HEK293 (cell line): ENCODE results near the gene SPATA6L.
A peak's percentile ranks its signal among the peaks of the same experiment; 100 is the strongest.

Source experiments
- BCL11A ChIP-seq: fragments of 450-650 bp; formaldehyde crosslinking; IDR thresholded peaks from 2 replicates; pipeline ENCODE4 v1.5.1; 2016; ENCODE audit warnings: low read depth, missing biosample characterization, missing genetic modification characterization
- FEZF1 ChIP-seq: fragments of 450-650 bp; formaldehyde crosslinking; IDR thresholded peaks from 2 replicates; pipeline ENCODE4 v1.5.1; 2016; ENCODE audit warnings: missing biosample characterization, missing genetic modification characterization
- GLIS1 ChIP-seq: fragments of 450-650 bp; formaldehyde crosslinking; IDR thresholded peaks from 2 replicates; pipeline ENCODE4 v1.5.1; 2016; ENCODE audit warnings: missing biosample characterization, missing genetic modification characterization
- HOXC10 ChIP-seq: sonication (generic); formaldehyde crosslinking; IDR thresholded peaks from 2 replicates; pipeline ENCODE4 v1.8.1; 2023; ENCODE audit warnings: mild to moderate bottlenecking, missing genetic modification reagents
- KLF16 ChIP-seq: fragments of 450-650 bp; formaldehyde crosslinking; IDR thresholded peaks from 2 replicates; pipeline ENCODE4 v1.5.1; 2017; ENCODE audit warnings: missing biosample characterization, missing genetic modification characterization
- MYNN ChIP-seq: fragments of 450-650 bp; formaldehyde crosslinking; IDR thresholded peaks from 2 replicates; pipeline ENCODE4 v1.5.1; 2016; ENCODE audit warnings: missing biosample characterization, missing genetic modification characterization, borderline replicate concordance
- PRDM1 ChIP-seq: fragments of 450-650 bp; formaldehyde crosslinking; IDR thresholded peaks from 2 replicates; pipeline ENCODE4; 2016; ENCODE audit warnings: missing biosample characterization, missing genetic modification characterization
- SALL2 ChIP-seq: fragments of 450-650 bp; formaldehyde crosslinking; IDR thresholded peaks from 2 replicates; pipeline ENCODE4 v1.5.0; 2017; ENCODE audit warnings: missing biosample characterization, mild to moderate bottlenecking, missing genetic modification characterization, borderline replicate concordance
- SP3 ChIP-seq: fragments of 450-650 bp; formaldehyde crosslinking; IDR thresholded peaks from 2 replicates; pipeline ENCODE4 v1.5.1; 2016; ENCODE audit warnings: missing biosample characterization, missing genetic modification characterization
- TRIM28 ChIP-seq: IDR thresholded peaks from 2 replicates; pipeline ENCODE4 v1.6.1; 2011; ENCODE audit warnings: low read length, control low read depth, borderline replicate concordance
- ZBTB21 ChIP-seq: fragments of 450-650 bp; formaldehyde crosslinking; IDR thresholded peaks from 2 replicates; pipeline ENCODE4 v1.5.1; 2017; ENCODE audit warnings: missing biosample characterization, missing genetic modification characterization
- ZBTB48 ChIP-seq: fragments of 450-650 bp; formaldehyde crosslinking; IDR thresholded peaks from 2 replicates; pipeline ENCODE4 v1.5.1; 2016; ENCODE audit warnings: missing biosample characterization, missing genetic modification characterization
- ZNF169 ChIP-seq: fragments of 450-650 bp; formaldehyde crosslinking; IDR thresholded peaks from 2 replicates; pipeline ENCODE4 v1.5.1; 2016; ENCODE audit warnings: missing biosample characterization, missing genetic modification characterization
- ZNF214 ChIP-seq: fragments of 450-650 bp; formaldehyde crosslinking; IDR thresholded peaks from 2 replicates; pipeline ENCODE4 v1.5.1; 2017; ENCODE audit warnings: missing biosample characterization, mild to moderate bottlenecking, missing genetic modification characterization, borderline replicate concordance
- ZNF23 ChIP-seq: fragments of 450-650 bp; formaldehyde crosslinking; IDR thresholded peaks from 2 replicates; pipeline ENCODE4 v1.5.1; 2016; ENCODE audit warnings: missing biosample characterization, missing genetic modification characterization, borderline replicate concordance
- ZNF416 ChIP-seq: fragments of 450-650 bp; formaldehyde crosslinking; IDR thresholded peaks from 2 replicates; pipeline ENCODE4 v1.5.1; 2016; ENCODE audit warnings: missing biosample characterization, missing genetic modification characterization
- ZNF423 ChIP-seq: fragments of 450-650 bp; formaldehyde crosslinking; IDR thresholded peaks from 2 replicates; pipeline ENCODE4 v1.5.1; 2016; ENCODE audit warnings: missing biosample characterization, missing genetic modification characterization
- ZNF501 ChIP-seq: fragments of 450-650 bp; formaldehyde crosslinking; IDR thresholded peaks from 2 replicates; pipeline ENCODE4 v1.5.1; 2016; ENCODE audit warnings: missing biosample characterization, missing genetic modification characterization
- ZNF555 ChIP-seq: fragments of 450-650 bp; formaldehyde crosslinking; conservative IDR thresholded peaks from 2 replicates; pipeline ENCODE4 v1.5.1; 2017; ENCODE audit warnings: missing biosample characterization, mild to moderate bottlenecking, missing genetic modification characterization, inconsistent platforms
- ZNF560 ChIP-seq: fragments of 450-650 bp; formaldehyde crosslinking; IDR thresholded peaks from 2 replicates; pipeline ENCODE4 v1.5.1; 2017; ENCODE audit warnings: missing biosample characterization, missing genetic modification characterization, borderline replicate concordance
- ZNF626 ChIP-seq: fragments of 450-650 bp; sonication (Bioruptor Pico); formaldehyde crosslinking; IDR thresholded peaks from 2 replicates; pipeline ENCODE4 v1.5.1; 2018; ENCODE audit warnings: missing biosample characterization, missing genetic modification characterization, inconsistent platforms
- ZNF660 ChIP-seq: fragments of 450-650 bp; IDR thresholded peaks from 2 replicates; pipeline ENCODE4 v1.5.1; 2018; ENCODE audit warnings: missing biosample characterization, mild to moderate bottlenecking, missing genetic modification characterization
- ZNF664 ChIP-seq: fragments of 450-650 bp; formaldehyde crosslinking; IDR thresholded peaks from 2 replicates; pipeline ENCODE4 v1.5.1; 2016; ENCODE audit warnings: missing biosample characterization, missing genetic modification characterization
- ZNF670 ChIP-seq: fragments of 450-650 bp; formaldehyde crosslinking; IDR thresholded peaks from 2 replicates; pipeline ENCODE4 v1.5.1; 2016; ENCODE audit warnings: missing biosample characterization, missing genetic modification characterization, low read depth
- ZNF843 ChIP-seq: fragments of 450-650 bp; formaldehyde crosslinking; IDR thresholded peaks from 2 replicates; pipeline ENCODE4 v1.5.1; 2016; ENCODE audit warnings: missing biosample characterization, missing genetic modification characterization
- TF ChIP-seq, protein P1 (sequence below): fragments of 450-650 bp; formaldehyde crosslinking; IDR thresholded peaks from 2 replicates; pipeline ENCODE4 v1.5.1; 2016; ENCODE audit warnings: missing biosample characterization, missing genetic modification characterization
- TF ChIP-seq, protein P2 (sequence below): fragments of 450-650 bp; formaldehyde crosslinking; IDR thresholded peaks from 2 replicates; pipeline ENCODE4 v1.5.1; 2017; ENCODE audit warnings: missing biosample characterization, mild to moderate bottlenecking, missing genetic modification characterization, moderate library complexity
- TF ChIP-seq, protein P3 (sequence below): fragments of 450-650 bp; formaldehyde crosslinking; IDR thresholded peaks from 2 replicates; pipeline ENCODE4 v1.5.1; 2016; ENCODE audit warnings: missing biosample characterization, missing genetic modification characterization
- TF ChIP-seq, protein P4 (sequence below): fragments of 450-650 bp; formaldehyde crosslinking; IDR thresholded peaks from 2 replicates; pipeline ENCODE4 v1.5.1; 2017; ENCODE audit warnings: missing biosample characterization, missing genetic modification characterization
- TF ChIP-seq, protein P5 (sequence below): fragments of 450-650 bp; formaldehyde crosslinking; IDR thresholded peaks from 2 replicates; pipeline ENCODE4 v1.5.1; 2016; ENCODE audit warnings: missing biosample characterization, missing genetic modification characterization, low read depth

SPATA6L gene

DNA sequence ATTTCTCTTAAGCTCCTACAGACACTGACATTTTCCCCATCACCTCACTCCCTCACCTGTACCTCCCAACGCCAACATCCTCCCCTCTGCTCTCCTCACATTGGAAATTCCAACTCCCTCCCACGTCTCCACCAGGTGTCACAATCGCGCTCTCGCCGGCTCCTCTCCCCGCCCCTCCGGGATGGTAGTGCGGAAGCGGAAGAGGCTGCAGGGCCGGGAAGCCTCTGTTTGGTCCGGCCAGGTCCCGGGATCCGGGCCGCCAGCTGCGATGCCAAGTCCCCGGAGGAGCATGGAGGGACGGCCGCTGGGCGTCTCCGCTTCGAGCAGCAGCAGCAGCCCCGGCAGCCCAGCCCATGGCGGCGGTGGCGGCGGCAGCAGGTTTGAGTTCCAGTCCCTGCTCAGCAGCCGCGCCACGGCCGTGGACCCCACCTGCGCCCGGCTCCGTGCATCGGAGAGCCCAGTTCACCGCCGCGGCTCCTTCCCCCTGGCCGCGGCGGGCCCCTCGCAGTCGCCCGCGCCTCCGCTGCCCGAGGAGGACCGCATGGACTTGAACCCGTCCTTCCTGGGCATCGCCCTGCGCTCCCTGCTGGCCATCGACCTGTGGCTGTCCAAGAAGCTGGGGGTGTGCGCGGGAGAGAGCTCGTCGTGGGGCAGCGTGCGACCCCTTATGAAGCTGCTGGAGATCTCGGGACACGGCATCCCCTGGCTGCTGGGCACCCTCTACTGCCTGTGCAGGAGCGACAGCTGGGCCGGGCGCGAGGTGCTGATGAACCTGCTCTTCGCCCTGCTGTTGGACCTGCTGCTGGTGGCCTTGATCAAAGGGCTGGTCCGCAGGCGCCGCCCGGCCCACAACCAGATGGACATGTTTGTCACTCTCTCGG, 3.9 kb downstream of the SPATA6L start, which contains the start of gene PLPP6 (continued):
- TF ChIP-seq, protein P1, sequence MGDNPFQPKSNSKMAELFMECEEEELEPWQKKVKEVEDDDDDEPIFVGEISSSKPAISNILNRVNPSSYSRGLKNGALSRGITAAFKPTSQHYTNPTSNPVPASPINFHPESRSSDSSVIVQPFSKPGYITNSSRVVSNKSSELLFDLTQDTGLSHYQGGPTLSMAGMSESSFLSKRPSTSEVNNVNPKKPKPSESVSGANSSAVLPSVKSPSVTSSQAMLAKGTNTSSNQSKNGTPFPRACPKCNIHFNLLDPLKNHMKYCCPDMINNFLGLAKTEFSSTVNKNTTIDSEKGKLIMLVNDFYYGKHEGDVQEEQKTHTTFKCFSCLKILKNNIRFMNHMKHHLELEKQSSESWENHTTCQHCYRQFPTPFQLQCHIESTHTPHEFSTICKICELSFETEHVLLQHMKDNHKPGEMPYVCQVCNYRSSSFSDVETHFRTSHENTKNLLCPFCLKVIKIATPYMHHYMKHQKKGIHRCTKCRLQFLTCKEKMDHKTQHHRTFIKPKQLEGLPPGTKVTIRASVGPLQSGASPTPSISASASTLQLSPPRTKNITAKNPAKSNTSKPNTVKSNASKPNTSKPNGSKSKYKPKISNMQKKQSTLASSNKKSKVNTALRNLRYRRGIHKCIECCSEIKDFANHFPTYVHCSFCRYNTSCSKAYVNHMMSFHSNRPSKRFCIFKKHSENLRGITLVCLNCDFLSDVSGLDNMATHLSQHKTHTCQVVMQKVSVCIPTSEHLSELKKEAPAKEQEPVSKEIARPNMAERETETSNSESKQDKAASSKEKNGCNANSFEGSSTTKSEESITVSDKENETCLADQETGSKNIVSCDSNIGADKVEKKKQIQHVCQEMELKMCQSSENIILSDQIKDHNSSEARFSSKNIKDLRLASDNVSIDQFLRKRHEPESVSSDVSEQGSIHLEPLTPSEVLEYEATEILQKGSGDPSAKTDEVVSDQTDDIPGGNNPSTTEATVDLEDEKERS (tag by site-specific recombination), result no peak
- TF ChIP-seq GLIS1 (tag by site-specific recombination) (peak; percentile 41), TRIM28 (no peak), FEZF1 (tag by site-specific recombination) (no peak), ZNF214 (tag by site-specific recombination) (no peak), ZNF664 (tag by site-specific recombination) (no peak), ZNF843 (tag by site-specific recombination) (no peak), ZNF670 (tag by site-specific recombination) (no peak), MYNN (tag by site-specific recombination) (no peak), ZNF560 (no peak), ZNF23 (tag by site-specific recombination) (no peak), ZBTB48 (peak; percentile 68), SP3 (tag by site-specific recombination) (peak; percentile 44; the same call in 1 of the 2 replicates), ZNF423 (tag by site-specific recombination) (no peak), ZNF501 (tag by site-specific recombination) (peak; percentile 53), ZNF169 (no peak), SALL2 (tag by site-specific recombination) (no peak), BCL11A (tag by site-specific recombination) (0 out of 2 replicates have a peak, but pooled peaks have one; percentile 17), ZNF416 (tag by site-specific recombination) (no peak), PRDM1 (tag by site-specific recombination) (no peak), ZNF660 (tag by site-specific recombination) (no peak; the same call in 1 of the 2 replicates), ZBTB21 (tag by site-specific recombination) (no peak), HOXC10 (CRISPR knock-in tag) (0 out of 2 replicates have a peak, but pooled peaks have one; percentile 75), ZNF626 (tag by site-specific recombination) (no peak), ZNF555 (no peak), KLF16 (no peak)
- TF ChIP-seq, protein P2, sequence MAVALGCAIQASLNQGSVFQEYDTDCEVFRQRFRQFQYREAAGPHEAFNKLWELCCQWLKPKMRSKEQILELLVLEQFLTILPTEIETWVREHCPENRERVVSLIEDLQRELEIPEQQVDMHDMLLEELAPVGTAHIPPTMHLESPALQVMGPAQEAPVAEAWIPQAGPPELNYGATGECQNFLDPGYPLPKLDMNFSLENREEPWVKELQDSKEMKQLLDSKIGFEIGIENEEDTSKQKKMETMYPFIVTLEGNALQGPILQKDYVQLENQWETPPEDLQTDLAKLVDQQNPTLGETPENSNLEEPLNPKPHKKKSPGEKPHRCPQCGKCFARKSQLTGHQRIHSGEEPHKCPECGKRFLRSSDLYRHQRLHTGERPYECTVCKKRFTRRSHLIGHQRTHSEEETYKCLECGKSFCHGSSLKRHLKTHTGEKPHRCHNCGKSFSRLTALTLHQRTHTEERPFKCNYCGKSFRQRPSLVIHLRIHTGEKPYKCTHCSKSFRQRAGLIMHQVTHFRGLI, result no peak; the same call in 1 of the 2 replicates
- TF ChIP-seq, protein P3, sequence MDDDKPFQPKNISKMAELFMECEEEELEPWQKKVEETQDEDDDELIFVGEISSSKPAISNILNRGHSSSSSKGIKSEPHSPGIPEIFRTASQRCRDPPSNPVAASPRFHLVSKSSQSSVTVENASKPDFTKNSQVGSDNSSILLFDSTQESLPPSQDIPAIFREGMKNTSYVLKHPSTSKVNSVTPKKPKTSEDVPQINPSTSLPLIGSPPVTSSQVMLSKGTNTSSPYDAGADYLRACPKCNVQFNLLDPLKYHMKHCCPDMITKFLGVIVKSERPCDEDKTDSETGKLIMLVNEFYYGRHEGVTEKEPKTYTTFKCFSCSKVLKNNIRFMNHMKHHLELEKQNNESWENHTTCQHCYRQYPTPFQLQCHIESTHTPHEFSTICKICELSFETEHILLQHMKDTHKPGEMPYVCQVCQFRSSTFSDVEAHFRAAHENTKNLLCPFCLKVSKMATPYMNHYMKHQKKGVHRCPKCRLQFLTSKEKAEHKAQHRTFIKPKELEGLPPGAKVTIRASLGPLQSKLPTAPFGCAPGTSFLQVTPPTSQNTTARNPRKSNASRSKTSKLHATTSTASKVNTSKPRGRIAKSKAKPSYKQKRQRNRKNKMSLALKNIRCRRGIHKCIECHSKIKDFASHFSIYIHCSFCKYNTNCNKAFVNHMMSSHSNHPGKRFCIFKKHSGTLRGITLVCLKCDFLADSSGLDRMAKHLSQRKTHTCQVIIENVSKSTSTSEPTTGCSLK (tag by site-specific recombination), result no peak
- TF ChIP-seq, protein P4, sequence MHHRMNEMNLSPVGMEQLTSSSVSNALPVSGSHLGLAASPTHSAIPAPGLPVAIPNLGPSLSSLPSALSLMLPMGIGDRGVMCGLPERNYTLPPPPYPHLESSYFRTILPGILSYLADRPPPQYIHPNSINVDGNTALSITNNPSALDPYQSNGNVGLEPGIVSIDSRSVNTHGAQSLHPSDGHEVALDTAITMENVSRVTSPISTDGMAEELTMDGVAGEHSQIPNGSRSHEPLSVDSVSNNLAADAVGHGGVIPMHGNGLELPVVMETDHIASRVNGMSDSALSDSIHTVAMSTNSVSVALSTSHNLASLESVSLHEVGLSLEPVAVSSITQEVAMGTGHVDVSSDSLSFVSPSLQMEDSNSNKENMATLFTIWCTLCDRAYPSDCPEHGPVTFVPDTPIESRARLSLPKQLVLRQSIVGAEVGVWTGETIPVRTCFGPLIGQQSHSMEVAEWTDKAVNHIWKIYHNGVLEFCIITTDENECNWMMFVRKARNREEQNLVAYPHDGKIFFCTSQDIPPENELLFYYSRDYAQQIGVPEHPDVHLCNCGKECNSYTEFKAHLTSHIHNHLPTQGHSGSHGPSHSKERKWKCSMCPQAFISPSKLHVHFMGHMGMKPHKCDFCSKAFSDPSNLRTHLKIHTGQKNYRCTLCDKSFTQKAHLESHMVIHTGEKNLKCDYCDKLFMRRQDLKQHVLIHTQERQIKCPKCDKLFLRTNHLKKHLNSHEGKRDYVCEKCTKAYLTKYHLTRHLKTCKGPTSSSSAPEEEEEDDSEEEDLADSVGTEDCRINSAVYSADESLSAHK, result no peak
- TF ChIP-seq, protein P5, sequence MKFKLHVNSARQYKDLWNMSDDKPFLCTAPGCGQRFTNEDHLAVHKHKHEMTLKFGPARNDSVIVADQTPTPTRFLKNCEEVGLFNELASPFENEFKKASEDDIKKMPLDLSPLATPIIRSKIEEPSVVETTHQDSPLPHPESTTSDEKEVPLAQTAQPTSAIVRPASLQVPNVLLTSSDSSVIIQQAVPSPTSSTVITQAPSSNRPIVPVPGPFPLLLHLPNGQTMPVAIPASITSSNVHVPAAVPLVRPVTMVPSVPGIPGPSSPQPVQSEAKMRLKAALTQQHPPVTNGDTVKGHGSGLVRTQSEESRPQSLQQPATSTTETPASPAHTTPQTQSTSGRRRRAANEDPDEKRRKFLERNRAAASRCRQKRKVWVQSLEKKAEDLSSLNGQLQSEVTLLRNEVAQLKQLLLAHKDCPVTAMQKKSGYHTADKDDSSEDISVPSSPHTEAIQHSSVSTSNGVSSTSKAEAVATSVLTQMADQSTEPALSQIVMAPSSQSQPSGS, result no peak
